CD14-positive monocyte (primary cell): Measurements from ENCODE around the gene CTNND2. TPM values are rescaled to one million over a fixed set of nuclear protein-coding genes. Genes with fewer than 3 reads are reported as not detected.

ENCODE experiments used
- DNase-seq, 3 donors: peaks; one replicate each; pipeline ENCODE4 v3.0.0-alpha.2; 2011 to 2022
- H2AFZ ChIP-seq: 2 replicates; pipeline ENCODE4 v1.6.0; 2012; ENCODE audit warnings: mild to moderate bottlenecking, low read depth, low read length, inconsistent platforms; ENCODE audit not compliant: insufficient read depth, poor library complexity, severe bottlenecking
- H3K27ac ChIP-seq, 2 donors: 1 replicate in 1 of 2; 2 replicates in 1 of 2; pipeline ENCODE4 v1.5.1; 2012 to 2013; ENCODE audit warnings: low read length in 2 of 2, control low read depth in 1 of 2, inconsistent platforms in 1 of 2, low read depth in 1 of 2, mild to moderate bottlenecking in 1 of 2
- H3K27me3 ChIP-seq, 2 donors: one replicate each; pipeline versions ENCODE4 v1.6.0 to v1.6.1; 2011 to 2013; ENCODE audit warnings: low read length in 2 of 2; ENCODE audit not compliant: control insufficient read depth in 2 of 2, insufficient read depth in 2 of 2
- H3K36me3 ChIP-seq, 2 donors: replicated peaks in 1 of 2; 1 replicate in 1 of 2; 2 replicates in 1 of 2; pipeline versions ENCODE4 v1.5.1 to v1.6.1; 2012 to 2013; ENCODE audit warnings: low read length in 2 of 2, control low read depth in 1 of 2, inconsistent platforms in 1 of 2, mild to moderate bottlenecking in 1 of 2; ENCODE audit not compliant: insufficient read depth in 2 of 2, control insufficient read depth in 1 of 2
- H3K4me1 ChIP-seq, 2 donors: 1 replicate in 1 of 2; 2 replicates in 1 of 2; pipeline versions ENCODE4 v1.5.1 to v1.6.1; 2012 to 2013; ENCODE audit warnings: low read length in 2 of 2, control low read depth in 1 of 2, inconsistent platforms in 1 of 2, mild to moderate bottlenecking in 1 of 2, moderate library complexity in 1 of 2; ENCODE audit not compliant: insufficient read depth in 2 of 2, control insufficient read depth in 1 of 2
- H3K4me2 ChIP-seq: replicated peaks from 2 replicates; pipeline ENCODE3; 2012; ENCODE audit warnings: low read length, moderate library complexity, mild to moderate bottlenecking; ENCODE audit not compliant: poor library complexity, severe bottlenecking; ENCODE audit errors: extremely low read depth
- H3K4me3 ChIP-seq, 3 experiments: fragments of 200-600 bp in 1 of 3; sonication (generic) in 1 of 3; replicated peaks in 1 of 3; 1 replicate in 2 of 3; 2 replicates in 1 of 3; pipeline ENCODE4 v1.5.1; 2011 to 2013; ENCODE audit warnings: low read length in 3 of 3, mild to moderate bottlenecking in 3 of 3, control low read depth in 2 of 3, low read depth in 2 of 3, inconsistent platforms in 1 of 3, moderate library complexity in 1 of 3
- H3K79me2 ChIP-seq: 2 replicates; pipeline ENCODE4 v1.6.0; 2012; ENCODE audit warnings: mild to moderate bottlenecking, control low read depth, inconsistent platforms, low read length, moderate library complexity; ENCODE audit not compliant: insufficient read depth
- H3K9ac ChIP-seq: 2 replicates; pipeline ENCODE4 v1.6.0; 2017; ENCODE audit warnings: low read length, mild to moderate bottlenecking; ENCODE audit not compliant: insufficient read depth, poor library complexity, severe bottlenecking
- H3K9me3 ChIP-seq, 2 donors: replicated peaks in 1 of 2; 1 replicate in 1 of 2; 2 replicates in 1 of 2; pipeline versions ENCODE4 v1.5.1 to v1.6.1; 2012 to 2013; ENCODE audit warnings: low read length in 2 of 2, control low read depth in 1 of 2; ENCODE audit not compliant: control insufficient read depth in 1 of 2, insufficient read depth in 1 of 2
- H4K20me1 ChIP-seq: 2 replicates; pipeline ENCODE4 v1.6.0; 2012; ENCODE audit warnings: mild to moderate bottlenecking, low read length, control low read depth, moderate library complexity; ENCODE audit not compliant: insufficient read depth
- H3K27ac Mint-ChIP-seq, 7 donors: one replicate each; pipeline ENCODE4 v1.8.0; 2020; ENCODE audit warnings: mild to moderate bottlenecking in 7 of 7, mixed read lengths in 7 of 7, moderate library complexity in 6 of 7, inconsistent platforms in 2 of 7
- H3K27me3 Mint-ChIP-seq, 3 donors: one replicate each; pipeline ENCODE4 v1.8.0; 2021 to 2022; ENCODE audit warnings: low read depth in 3 of 3, mild to moderate bottlenecking in 3 of 3, mixed read lengths in 3 of 3, moderate library complexity in 3 of 3, inconsistent platforms in 1 of 3
- H3K36me3 Mint-ChIP-seq, 2 donors: one replicate each; pipeline ENCODE4 v1.8.0; 2020; ENCODE audit warnings: mixed read lengths in 2 of 2, inconsistent platforms in 1 of 2, mild to moderate bottlenecking in 1 of 2
- H3K4me1 Mint-ChIP-seq: one replicate; pipeline ENCODE4 v1.8.0; 2020; ENCODE audit warnings: mild to moderate bottlenecking, mixed read lengths
- H3K4me3 Mint-ChIP-seq, 2 donors: one replicate each; pipeline ENCODE4 v1.8.0; 2020; ENCODE audit warnings: mild to moderate bottlenecking in 2 of 2, mixed read lengths in 2 of 2, moderate library complexity in 1 of 2
- H3K9me3 Mint-ChIP-seq, 7 donors: one replicate each; pipeline ENCODE4 v1.8.0; 2020 to 2022; ENCODE audit warnings: mixed read lengths in 7 of 7, mild to moderate bottlenecking in 6 of 7, moderate library complexity in 6 of 7, inconsistent platforms in 2 of 7
- CTCF ChIP-seq: fragments of 200-600 bp; IDR thresholded peaks from one replicate; pipeline ENCODE4 v1.8.0; 2022; ENCODE audit warnings: antibody characterized with exemption, mild to moderate bottlenecking
- WGBS: methylation state at CpG from one replicate; pipeline ENCODE4 v1.1.5; 2013; ENCODE audit warnings: missing lambda C conversion rate; ENCODE audit not compliant: insufficient coverage; 5-methylcytosine and 5-hydroxymethylcytosine counted together
- intact Hi-C, 2 donors: fragments of 100-400 bp; cut with micrococcal nuclease; formaldehyde crosslinking; loops; one replicate each; pipeline versions ENCODE4 v1.15.0 to v1.15.1; 2023
- polyA plus RNA-seq, 3 donors: library from polyadenylated mRNA; depleted of rRNA in 1 of 3; unstranded in 2 of 3; stranded (reverse) in 1 of 3; fragments of 300-500 nt in 2 of 3; fragments of >200 nt in 1 of 3; fragmentation: Illumina TruSeq in 2 of 3; gene quantifications; 1 replicate in 2 of 3; 2 replicates in 1 of 3; pipeline ENCODE4 v1.2.3, GENCODE V29; 2012 to 2021

The CTNND2 gene
- polyA plus RNA-seq, 3 donors = not detected

- Histone ChIP-seq H4K20me1 (no peaks in the 10 kb centered on the region), H2AFZ (no peak overlapping the region), H3K27me3 (no peaks in the 10 kb centered on the region), H3K79me2 (no peaks in the 10 kb centered on the region), H3K4me2 (no peak overlapping the region), H3K36me3 (no peaks in the 10 kb centered on the region), H3K4me1 (no peaks in the 10 kb centered on the region), H3K4me3 (no peak overlapping the region), H3K27ac (no peak overlapping the region), H3K9ac (no peak overlapping the region), H3K9me3 (peaks cover 0 to 13% of the 10 kb centered on the region in 2 donors)
- no peak overlapping the region for H3K4me3 Mint-ChIP-seq
- TF ChIP-seq CTCF = no peak
- H3K4me1 Mint-ChIP-seq = peaks cover 2% of the 10 kb centered on the region
- H3K9me3 Mint-ChIP-seq = peaks cover 2 to 19% (median 11%) of the 10 kb centered on the region in 7 donors
- H3K27ac Mint-ChIP-seq = no peak overlapping the region
- H3K36me3 Mint-ChIP-seq = no peaks in the 10 kb centered on the region
- WGBS = 83% methylated on average over 4 of the region's 5 CpGs
- DNase-seq = no peak
- intact Hi-C loops = no loop called here
- peaks cover 0 to 2% (median 2%) of the 10 kb centered on the region in 3 donors for H3K27me3 Mint-ChIP-seq
Measured at GRCh38 chr5:11281842-11282241, 622.4 kb downstream of the CTNND2 start.

DNA sequence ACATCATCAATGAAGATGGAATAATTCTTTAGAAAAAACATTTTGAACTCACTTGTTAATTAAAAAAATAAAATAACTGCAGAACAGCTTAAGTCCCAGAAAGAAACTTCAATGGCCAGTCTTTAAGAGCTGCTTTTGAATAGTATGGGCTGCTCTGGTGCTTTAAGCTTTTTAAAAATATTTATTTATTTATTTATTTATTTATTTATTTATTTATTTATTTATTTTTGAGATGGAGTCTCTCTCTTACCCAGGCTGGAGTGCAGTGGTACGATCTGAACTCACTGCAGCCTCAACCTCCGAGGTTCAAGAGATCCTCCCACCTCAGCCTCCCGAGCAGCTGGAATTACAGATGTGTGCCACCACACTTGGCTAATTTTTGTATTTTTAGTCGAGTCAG is 626.9 kb downstream of the CTNND2 start:
- Histone ChIP-seq H3K9me3 (peaks cover 0 to 6% of the 10 kb centered on the region in 2 donors), H3K9ac (no peak overlapping the region), H3K36me3 (no peaks in the 10 kb centered on the region), H4K20me1 (no peaks in the 10 kb centered on the region), H3K4me3 (no peak overlapping the region), H3K4me1 (no peaks in the 10 kb centered on the region), H3K27ac (no peak overlapping the region), H3K79me2 (no peaks in the 10 kb centered on the region), H3K27me3 (no peaks in the 10 kb centered on the region), H3K4me2 (no peak overlapping the region), H2AFZ (no peak overlapping the region)
- H3K36me3 Mint-ChIP-seq = no peaks in the 10 kb centered on the region
- no peak overlapping the region for H3K4me3 Mint-ChIP-seq
- H3K27ac Mint-ChIP-seq = no peak overlapping the region
- peaks cover 2% of the 10 kb centered on the region for H3K4me1 Mint-ChIP-seq
- DNase-seq = no peak
- peaks cover 0 to 15% (median 5%) of the 10 kb centered on the region in 7 donors for H3K9me3 Mint-ChIP-seq
- no peak for TF ChIP-seq CTCF
- WGBS = 100% methylated on average over 2 of the region's 4 CpGs
- intact Hi-C loops = no loop called here
- H3K27me3 Mint-ChIP-seq = peaks cover 0 to 2% (median 0%) of the 10 kb centered on the region in 3 donors
